Natural killer cell (primary cell): Measurements from ENCODE around the gene GATD1. TPM values are rescaled to one million over a fixed set of nuclear protein-coding genes. Genes with fewer than 3 reads are reported as not detected.

Source experiments
- ATAC-seq, 3 donors: fragments of 150-1000 bp in 2 of 3; fragments of 200-7000 bp in 1 of 3; cut with Tn5 transposase; 1 replicate in 1 of 3; 2 replicates in 2 of 3; pipeline ENCODE4 v1.10.0; 2021; ENCODE audit warnings: mild to moderate bottlenecking in 2 of 3, moderate library complexity in 2 of 3
- DNase-seq, 2 donors: peaks; one replicate each; pipeline versions ENCODE4 v3.0.0 to v3.0.0-alpha.2; 2013 to 2021; ENCODE audit warnings: mixed read lengths in 1 of 2
- H3K27ac ChIP-seq: one replicate; pipeline ENCODE4 v1.5.1; 2013; ENCODE audit warnings: mild to moderate bottlenecking, low read length
- H3K27me3 ChIP-seq: one replicate; pipeline ENCODE4 v1.6.1; 2013; ENCODE audit warnings: low read length; ENCODE audit not compliant: control insufficient read depth, insufficient read depth
- H3K36me3 ChIP-seq: one replicate; pipeline ENCODE4 v1.6.1; 2013; ENCODE audit warnings: low read length; ENCODE audit not compliant: control insufficient read depth, insufficient read depth
- H3K4me1 ChIP-seq: one replicate; pipeline ENCODE4 v1.6.1; 2013; ENCODE audit warnings: low read length; ENCODE audit not compliant: control insufficient read depth, insufficient read depth
- H3K4me3 ChIP-seq: one replicate; pipeline ENCODE4 v1.5.1; 2013; ENCODE audit warnings: low read length
- H3K9me3 ChIP-seq: one replicate; pipeline ENCODE4 v1.6.1; 2013; ENCODE audit warnings: low read length; ENCODE audit not compliant: control insufficient read depth, insufficient read depth
- H3K27ac Mint-ChIP-seq, 2 donors: one replicate each; pipeline ENCODE4 v1.8.0; 2022; ENCODE audit warnings: mild to moderate bottlenecking in 2 of 2, mixed read lengths in 2 of 2, moderate library complexity in 1 of 2
- H3K27me3 Mint-ChIP-seq, 2 donors: one replicate each; pipeline ENCODE4 v1.8.0; 2022; ENCODE audit warnings: low read depth in 2 of 2, mixed read lengths in 2 of 2
- H3K36me3 Mint-ChIP-seq: one replicate; pipeline ENCODE4 v1.8.0; 2022; ENCODE audit warnings: mixed read lengths
- H3K4me1 Mint-ChIP-seq, 2 donors: one replicate each; pipeline ENCODE4 v1.8.0; 2022; ENCODE audit warnings: mixed read lengths in 2 of 2
- H3K4me3 Mint-ChIP-seq: one replicate; pipeline ENCODE4 v1.8.0; 2022; ENCODE audit warnings: mild to moderate bottlenecking, moderate library complexity, mixed read lengths
- H3K9me3 Mint-ChIP-seq, 2 donors: one replicate each; pipeline ENCODE4 v1.8.0; 2022; ENCODE audit warnings: mixed read lengths in 2 of 2
- WGBS: methylation state at CpG from one replicate; pipeline ENCODE4 v1.1.7; 2013; ENCODE audit warnings: missing lambda C conversion rate; ENCODE audit not compliant: insufficient coverage; 5-methylcytosine and 5-hydroxymethylcytosine counted together
- intact Hi-C: fragments of 100-400 bp; cut with micrococcal nuclease; formaldehyde crosslinking; loops from one replicate; pipeline ENCODE4 v1.14.2; 2022
- total RNA-seq, 4 donors: library from RNA; stranded (reverse); fragments of 120-200 nt in 1 of 4; gene quantifications; one replicate each; pipeline versions ENCODE4 v1.2.3 to v1.2.4, GENCODE V29; 2013 to 2022
- TF ChIP-seq, protein P1 (sequence below): fragments of 200-600 bp; IDR thresholded peaks from one replicate; pipeline ENCODE4 v1.8.0; 2022; ENCODE audit warnings: antibody characterized with exemption

Gene GATD1
- total RNA-seq, 3 donors from 2014 or later (not counting 1 experiment from before 2014, with no cell fraction given): 40.4 to 43.1 (median 42.1) TPM

DNA sequence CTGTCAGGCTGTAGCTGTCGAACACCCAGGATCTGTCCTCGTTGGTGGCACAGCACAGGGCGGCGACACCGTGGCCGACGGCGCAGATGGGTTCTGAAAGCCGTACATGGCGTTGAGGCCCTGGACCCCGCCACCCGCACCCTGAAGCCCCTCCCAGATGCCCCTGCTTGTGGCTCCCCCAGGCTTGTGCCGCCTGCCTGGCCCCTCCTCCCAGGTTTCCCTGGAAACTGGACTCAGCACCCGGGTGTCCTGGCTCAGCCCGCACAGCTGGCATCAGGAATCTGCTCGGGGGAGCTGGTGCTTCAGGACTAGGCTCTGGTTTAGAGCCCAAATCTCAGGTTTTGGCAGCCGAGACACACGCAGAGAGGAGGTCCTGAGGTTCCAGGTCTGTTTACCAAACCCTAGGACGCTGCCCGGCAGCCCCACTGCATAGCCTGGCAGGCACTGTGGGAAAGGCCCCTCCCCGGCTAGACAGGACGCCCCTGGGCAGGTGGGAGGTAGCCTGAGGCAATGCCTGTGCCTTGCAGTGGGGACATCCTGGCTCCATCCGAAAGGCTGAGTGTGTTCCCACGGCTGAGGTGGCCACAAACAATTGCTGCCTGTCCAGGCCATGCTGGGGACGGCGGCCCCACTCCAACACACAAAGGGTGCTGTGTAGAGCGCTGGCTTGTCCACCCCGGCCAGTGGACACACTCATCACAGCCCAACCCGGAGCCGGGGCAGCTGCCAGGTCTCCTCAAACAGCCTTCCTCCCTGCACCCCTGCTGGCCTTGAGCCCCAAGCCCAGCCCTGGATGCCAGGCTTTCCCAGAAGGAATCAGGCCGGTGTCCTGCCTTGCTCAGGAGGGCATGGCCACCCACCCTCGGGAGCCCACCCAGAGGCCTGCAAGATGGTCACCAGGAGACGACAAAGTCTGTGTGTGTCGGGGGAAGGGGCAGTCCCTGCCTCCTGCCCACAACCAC is 4.6 kb downstream of the GATD1 start:
- ATAC-seq (no peak), DNase-seq (no peak)
- peaks cover 0 to 13% of the 10 kb centered on the region in 2 donors for H3K4me1 Mint-ChIP-seq
- H3K4me3 Mint-ChIP-seq: no peak overlapping the region
- Histone ChIP-seq H3K4me1 (peaks cover 18% of the 10 kb centered on the region), H3K9me3 (no peaks in the 10 kb centered on the region), H3K36me3 (peaks cover 11% of the 10 kb centered on the region), H3K27me3 (no peaks in the 10 kb centered on the region), H3K27ac (no peak overlapping the region), H3K4me3 (no peak overlapping the region)
- 96% methylated on average over 34 of the region's 34 CpGs for WGBS
- no peaks in the 10 kb centered on the region for H3K27me3 Mint-ChIP-seq
- no peak overlapping the region for H3K27ac Mint-ChIP-seq
- no peaks in the 10 kb centered on the region for H3K36me3 Mint-ChIP-seq
- TF ChIP-seq, protein P1, sequence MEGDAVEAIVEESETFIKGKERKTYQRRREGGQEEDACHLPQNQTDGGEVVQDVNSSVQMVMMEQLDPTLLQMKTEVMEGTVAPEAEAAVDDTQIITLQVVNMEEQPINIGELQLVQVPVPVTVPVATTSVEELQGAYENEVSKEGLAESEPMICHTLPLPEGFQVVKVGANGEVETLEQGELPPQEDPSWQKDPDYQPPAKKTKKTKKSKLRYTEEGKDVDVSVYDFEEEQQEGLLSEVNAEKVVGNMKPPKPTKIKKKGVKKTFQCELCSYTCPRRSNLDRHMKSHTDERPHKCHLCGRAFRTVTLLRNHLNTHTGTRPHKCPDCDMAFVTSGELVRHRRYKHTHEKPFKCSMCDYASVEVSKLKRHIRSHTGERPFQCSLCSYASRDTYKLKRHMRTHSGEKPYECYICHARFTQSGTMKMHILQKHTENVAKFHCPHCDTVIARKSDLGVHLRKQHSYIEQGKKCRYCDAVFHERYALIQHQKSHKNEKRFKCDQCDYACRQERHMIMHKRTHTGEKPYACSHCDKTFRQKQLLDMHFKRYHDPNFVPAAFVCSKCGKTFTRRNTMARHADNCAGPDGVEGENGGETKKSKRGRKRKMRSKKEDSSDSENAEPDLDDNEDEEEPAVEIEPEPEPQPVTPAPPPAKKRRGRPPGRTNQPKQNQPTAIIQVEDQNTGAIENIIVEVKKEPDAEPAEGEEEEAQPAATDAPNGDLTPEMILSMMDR: no peak
- intact Hi-C loops: no loop called here
- no peaks in the 10 kb centered on the region for H3K9me3 Mint-ChIP-seq

DNA sequence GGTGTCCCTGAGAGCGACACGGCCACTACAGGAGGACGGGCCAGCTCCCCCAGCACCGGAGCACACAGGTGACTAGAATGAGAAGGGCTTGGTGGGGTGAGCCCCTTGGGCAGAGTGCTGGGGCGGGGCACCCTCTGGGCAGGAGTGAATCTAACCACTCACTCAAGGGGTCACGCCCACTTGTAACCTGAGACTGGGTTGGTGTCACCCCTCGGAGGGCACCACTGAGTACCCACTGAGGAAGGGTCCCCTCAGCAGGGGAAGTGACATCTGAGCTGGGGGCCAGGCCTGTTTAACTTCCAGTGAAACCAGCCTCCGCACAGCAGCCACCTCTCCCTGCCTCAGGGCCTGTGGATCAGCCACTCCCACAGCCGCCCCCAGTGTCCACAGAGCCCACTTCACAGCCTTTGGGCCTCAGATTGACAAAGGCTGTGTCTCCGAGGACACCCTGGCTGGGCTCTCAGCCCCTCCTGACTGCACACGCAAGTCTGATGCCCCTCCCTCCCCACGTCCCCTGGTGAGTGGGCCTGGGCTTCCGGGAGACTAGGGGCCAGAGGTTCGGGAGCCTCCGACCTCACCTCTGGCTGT is 5.6 kb downstream of the GATD1 start:
- no peak for ATAC-seq
- H3K27ac Mint-ChIP-seq: no peak overlapping the region
- H3K27me3 Mint-ChIP-seq: no peaks in the 10 kb centered on the region
- H3K4me3 Mint-ChIP-seq: no peak overlapping the region
- H3K9me3 ChIP-seq: no peaks in the 10 kb centered on the region
- H3K4me3 ChIP-seq: no peak overlapping the region
- H3K36me3 ChIP-seq: peaks cover 13% of the 10 kb centered on the region
- peaks cover 16% of the 10 kb centered on the region for H3K4me1 ChIP-seq
- peaks cover 0 to 13% of the 10 kb centered on the region in 2 donors for H3K4me1 Mint-ChIP-seq
- H3K36me3 Mint-ChIP-seq: no peaks in the 10 kb centered on the region
- intact Hi-C loops: no loop called here
- H3K9me3 Mint-ChIP-seq: no peaks in the 10 kb centered on the region
- WGBS: 92% methylated on average over 15 of the region's 15 CpGs
- no peak for DNase-seq
- TF ChIP-seq, protein P1: no peak
- no peaks in the 10 kb centered on the region for H3K27me3 ChIP-seq
- no peak overlapping the region for H3K27ac ChIP-seq

DNA sequence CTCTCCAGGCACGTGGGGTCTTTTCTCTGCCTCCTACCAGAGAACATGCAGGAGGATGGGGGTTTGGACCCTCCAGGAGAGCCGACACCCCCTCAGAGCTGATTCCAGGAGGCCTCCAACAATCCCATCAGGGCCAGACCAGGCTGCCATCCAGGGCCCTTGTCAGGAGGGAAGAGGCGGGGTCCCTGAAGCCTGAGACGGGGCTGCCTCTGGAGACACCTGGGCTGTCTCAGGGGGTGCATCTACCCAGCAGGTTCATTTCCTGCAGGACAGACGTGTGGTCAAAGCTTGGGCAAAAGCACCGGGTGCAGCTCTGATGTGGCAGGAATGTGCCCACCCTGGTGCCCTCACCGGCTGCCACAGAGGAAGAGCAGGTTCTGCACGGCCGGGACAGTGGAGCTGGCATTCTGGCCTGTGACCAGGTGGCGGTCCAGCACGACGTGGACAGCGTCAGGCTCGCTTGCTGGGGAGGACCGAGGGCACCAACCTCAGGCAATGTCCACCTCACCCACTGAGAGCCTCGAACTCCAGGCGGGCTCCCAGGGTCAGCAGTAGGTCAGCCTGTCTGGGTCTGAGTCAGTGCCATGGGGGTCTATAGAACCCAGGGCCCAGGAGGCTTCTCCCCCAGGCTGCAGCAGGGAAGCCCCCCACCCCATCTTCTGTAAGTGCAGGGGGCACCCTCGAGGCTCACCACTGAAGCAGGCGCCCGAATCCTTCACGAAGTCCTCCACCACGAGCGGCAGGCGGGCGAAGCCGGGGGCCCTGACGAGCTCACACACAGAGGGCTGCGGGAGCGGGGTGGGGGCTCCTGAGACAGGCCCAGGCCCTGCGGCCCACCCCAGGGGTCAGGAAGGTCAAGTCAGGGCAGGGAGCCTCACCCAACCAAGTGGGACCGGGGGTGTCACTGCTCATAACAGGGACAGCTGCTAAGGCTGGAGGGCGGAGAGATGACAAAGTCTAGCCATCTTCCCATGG is 6.4 kb downstream of the GATD1 start:
- intact Hi-C loops: no loop called here
- 94% methylated on average over 32 of the region's 32 CpGs for WGBS
- H3K4me3 ChIP-seq: no peak overlapping the region
- H3K36me3 ChIP-seq: peaks cover 14% of the 10 kb centered on the region
- DNase-seq: no peak
- no peak overlapping the region for H3K27ac ChIP-seq
- H3K4me1 ChIP-seq: peaks cover 9% of the 10 kb centered on the region
- no peaks in the 10 kb centered on the region for H3K27me3 ChIP-seq
- no peaks in the 10 kb centered on the region for H3K9me3 ChIP-seq
- Mint-ChIP-seq H3K36me3 (no peaks in the 10 kb centered on the region), H3K4me3 (no peak overlapping the region), H3K27me3 (no peaks in the 10 kb centered on the region), H3K4me1 (peaks cover 0 to 7% of the 10 kb centered on the region in 2 donors), H3K27ac (no peak overlapping the region), H3K9me3 (no peaks in the 10 kb centered on the region)
- TF ChIP-seq, protein P1: no peak
- ATAC-seq: no peak
